ENCODE results near the gene CRYBG3. TPM values are rescaled to one million over a fixed set of nuclear protein-coding genes. Genes with fewer than 3 reads are reported as not detected.
A peak's percentile ranks its signal among the peaks of the same experiment; 100 is the strongest.

The CRYBG3 gene
- total and polyA plus RNA-seq, 2 of the 13 experiments (the other 11 are each of a cell fraction or from before 2014, with no cell fraction given) = 3.8 to 15.9 TPM

GRCh38 chr3:97821774-97822358 is at the start of gene CRYBG3 (continued):
- no peak for TF ChIP-seq ZNF597 (CRISPR knock-in tag; IDR thresholded peaks at IDR 0.05)
- no peak for TF ChIP-seq ZBTB37 (CRISPR knock-in tag; IDR thresholded peaks at IDR 0.05)
- TF ChIP-seq TEAD3 (CRISPR knock-in tag; optimal IDR thresholded peaks at IDR 0.05; ENCODE audit: borderline replicate concordance) = no peak
- TF ChIP-seq ARHGAP35 (CRISPR knock-in tag; IDR thresholded peaks at IDR 0.05; ENCODE audit: borderline replicate concordance) = no peak
- TF ChIP-seq SAP130 (CRISPR knock-in tag; IDR thresholded peaks at IDR 0.05; ENCODE audit: low read depth) = peak; percentile 62
- no peak for TF ChIP-seq EEA1 (CRISPR knock-in tag; IDR thresholded peaks at IDR 0.05; ENCODE audit: borderline replicate concordance)
- TF ChIP-seq KAT2B (IDR thresholded peaks at IDR 0.05; ENCODE audit: borderline replicate concordance, low read depth, low read length) = no peak
- TF ChIP-seq NFAT5 (CRISPR knock-in tag; IDR thresholded peaks at IDR 0.05) = no peak
- no peak for TF ChIP-seq ZNF317 (CRISPR knock-in tag; IDR thresholded peaks at IDR 0.05)
- no peak for TF ChIP-seq GLMP (CRISPR knock-in tag; IDR thresholded peaks at IDR 0.05; ENCODE audit: borderline replicate concordance)
- TF ChIP-seq ZNF556 (CRISPR knock-in tag; IDR thresholded peaks at IDR 0.05; ENCODE audit: borderline replicate concordance) = 0 out of 2 replicates have a peak, but pooled peaks have one; percentile 39
- TF ChIP-seq ZNF816 (CRISPR knock-in tag; IDR thresholded peaks at IDR 0.05; ENCODE audit: borderline replicate concordance) = 0 out of 2 replicates have a peak, but pooled peaks have one; percentile 41
- TF ChIP-seq YEATS2 (CRISPR knock-in tag; IDR thresholded peaks at IDR 0.05; ENCODE audit: borderline replicate concordance) = no peak
- TF ChIP-seq HNF1A (IDR thresholded peaks at IDR 0.05; ENCODE audit: low read depth) = no peak
- peak; percentile 35; the same call in 1 of the 2 replicates for TF ChIP-seq HNF1A (CRISPR knock-in tag; IDR thresholded peaks at IDR 0.05; ENCODE audit: borderline replicate concordance)
